HG02885 (cell line): Measurements from ENCODE around the gene A3GALT2.

Experiments
- ATAC-seq: cut with Tn5 transposase; IDR thresholded peaks from one replicate; pipeline ENCODE4 v1.9.1; 2021; ENCODE audit warnings: mild to moderate bottlenecking; ENCODE audit not compliant: unreplicated experiment, poor library complexity

A3GALT2 gene

DNA sequence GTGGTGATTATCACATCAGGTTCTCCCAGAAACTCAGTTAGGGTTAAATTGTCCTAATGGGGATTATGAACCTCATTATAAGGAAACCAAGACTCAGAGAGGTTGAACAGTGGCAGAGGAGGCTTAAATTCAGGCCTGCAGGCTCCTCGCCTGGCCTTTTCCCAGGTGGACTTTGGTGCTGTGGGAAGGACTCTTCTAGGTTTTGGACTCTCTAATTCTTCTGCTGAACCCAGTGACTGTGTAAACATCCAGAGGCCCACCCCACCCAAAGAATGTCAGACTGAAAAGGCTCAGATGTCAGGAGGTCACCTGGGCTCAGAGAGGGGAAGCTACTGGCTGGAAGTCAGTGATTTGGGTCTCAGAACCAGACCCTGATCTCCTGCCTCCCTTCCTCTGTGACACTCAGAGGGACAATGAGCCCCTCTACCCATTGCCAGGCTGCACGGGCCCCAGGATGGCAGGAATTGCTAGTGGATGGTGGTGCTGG, 62.1 kb downstream of the A3GALT2 start:
- ATAC-seq: no peak

DNA sequence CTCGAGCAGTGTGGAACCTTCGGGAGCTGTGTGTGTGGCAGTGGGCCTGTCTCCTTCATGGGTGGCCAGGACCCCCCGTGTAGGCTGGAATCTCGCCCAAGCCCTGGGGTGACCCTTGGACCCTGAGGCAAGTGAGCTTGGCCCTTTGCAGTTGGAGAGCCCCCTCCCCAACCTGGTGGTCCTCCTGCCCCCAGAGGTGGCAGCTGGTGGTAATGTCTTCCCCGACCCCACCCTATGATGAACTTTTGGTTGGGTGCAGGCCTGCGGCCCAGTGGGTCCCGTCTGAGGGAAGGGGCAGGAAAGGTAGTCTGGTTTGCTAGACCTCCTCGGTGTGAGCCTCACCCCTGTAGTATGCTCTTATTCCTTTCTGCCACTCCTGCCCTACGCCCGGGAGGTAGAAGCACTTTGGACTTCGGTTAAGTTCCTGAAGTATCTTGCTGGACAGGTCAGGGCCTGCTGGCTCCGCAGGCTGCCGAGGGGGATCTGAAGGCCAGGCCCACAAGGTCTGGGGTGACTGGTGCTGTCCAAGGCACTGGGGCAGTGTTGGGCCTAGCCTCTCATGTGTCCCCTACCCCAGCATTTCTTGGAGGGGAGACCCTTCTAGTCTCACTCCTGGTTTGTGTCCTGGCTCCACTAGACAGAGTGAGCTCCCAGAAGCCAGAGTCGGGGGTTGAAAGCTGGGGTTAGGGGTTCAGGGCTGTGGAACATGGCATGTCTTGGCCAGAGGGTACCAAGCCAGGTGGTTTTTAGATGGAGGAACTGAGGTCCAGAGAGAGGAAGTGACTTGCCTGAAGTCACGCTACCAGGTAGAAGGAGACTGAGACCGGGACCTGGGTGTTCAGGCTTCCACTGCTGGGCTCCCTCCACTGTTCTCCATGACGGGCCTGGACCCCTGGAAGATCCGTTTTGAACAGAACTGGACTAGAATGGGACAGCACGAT, 62.9 kb downstream of the A3GALT2 start:
- ATAC-seq: no peak

DNA sequence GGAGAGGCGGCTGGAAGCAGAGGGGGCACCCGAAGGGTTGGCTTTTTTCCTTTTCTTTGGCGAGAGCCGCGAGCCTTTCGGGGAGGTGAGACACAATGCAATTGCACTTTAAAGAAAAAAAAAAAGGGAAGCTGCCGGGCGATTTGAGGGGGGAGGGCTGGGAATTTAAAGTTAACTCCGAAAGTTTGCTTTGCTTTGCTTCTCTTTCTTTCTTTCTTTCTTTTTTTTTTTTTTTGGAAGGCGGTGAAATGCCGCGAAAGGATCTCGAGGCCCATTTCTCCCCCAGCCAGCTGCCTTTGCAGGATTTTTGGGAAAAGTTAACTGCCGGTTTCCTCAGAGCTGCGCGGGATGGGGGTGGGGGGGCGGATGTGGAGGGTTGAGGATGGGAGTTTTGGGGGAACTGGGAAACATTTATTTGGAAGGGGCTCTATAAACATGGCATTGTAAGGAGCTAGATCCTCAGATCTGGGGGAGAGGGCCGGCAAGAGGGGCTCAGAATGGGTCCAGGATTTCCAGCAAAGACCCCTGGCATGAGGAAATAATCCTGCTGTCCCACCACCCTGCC, 63.6 kb downstream of the A3GALT2 start:
- no peak for ATAC-seq
